ENCODE measurements around the gene GPR180. TPM values are rescaled to one million over a fixed set of nuclear protein-coding genes. Genes with fewer than 3 reads are reported as not detected.
"Not testable (repeated sequence)": the region's sequence is repeated elsewhere in the genome, so short reads cannot be mapped to it uniquely, and the experiment has no call there.

GPR180 gene
- total RNA-seq, 1 donor from 2014 or later = 2.3 TPM

DNA sequence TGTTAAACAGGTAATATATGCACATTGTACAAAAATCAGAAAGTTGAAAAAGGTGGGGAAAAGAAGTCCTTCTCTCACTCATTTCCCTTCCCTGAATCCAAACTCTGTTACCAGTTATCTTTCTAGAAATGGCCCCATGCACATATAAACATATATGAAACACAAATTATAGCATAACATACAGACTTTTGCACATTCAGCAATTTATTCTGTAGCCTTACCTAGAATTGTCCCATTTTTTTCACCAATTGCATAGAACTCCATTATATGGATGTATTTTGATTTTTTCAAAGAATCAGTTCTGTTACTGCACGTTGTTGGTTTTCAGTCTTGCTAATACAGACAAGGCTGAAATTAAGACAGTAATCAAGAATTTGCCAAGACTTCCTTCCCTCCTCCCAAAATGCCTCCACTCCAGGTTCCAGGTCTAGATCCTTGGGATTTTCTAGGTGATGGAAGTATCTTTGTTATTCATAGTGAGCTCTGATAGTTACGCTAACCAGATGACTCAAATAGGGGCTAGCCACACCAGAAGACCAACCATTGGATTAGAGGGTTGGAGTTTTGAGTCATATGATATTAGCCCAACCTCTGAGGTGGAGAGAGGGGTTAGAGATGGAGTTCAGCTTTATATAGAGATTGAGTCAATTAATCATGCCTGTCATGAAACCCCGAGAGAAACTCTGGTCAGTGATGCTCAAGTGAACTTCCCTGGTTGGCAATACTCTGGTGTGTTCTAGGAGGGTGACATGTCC, 30.7 kb downstream of the GPR180 start:
- TF ChIP-seq CTCF (IDR thresholded peaks at IDR 0.05) = no peak
- intact Hi-C loops (cut with DNase I) = no loop called here
- Histone ChIP-seq H3K36me3 (peaks cover 0 to 4% of the 10 kb centered on the region in 2 donors), H3K4me1 (no peaks in the 10 kb centered on the region), H3K4me3 (no peak overlapping the region), H3K27ac (no peak overlapping the region), H3K27me3 (no peaks in the 10 kb centered on the region), H3K9me3 (no peaks in the 10 kb centered on the region)
- no peak for DNase-seq (ENCODE audit: low spot score in 2 of 2)

DNA sequence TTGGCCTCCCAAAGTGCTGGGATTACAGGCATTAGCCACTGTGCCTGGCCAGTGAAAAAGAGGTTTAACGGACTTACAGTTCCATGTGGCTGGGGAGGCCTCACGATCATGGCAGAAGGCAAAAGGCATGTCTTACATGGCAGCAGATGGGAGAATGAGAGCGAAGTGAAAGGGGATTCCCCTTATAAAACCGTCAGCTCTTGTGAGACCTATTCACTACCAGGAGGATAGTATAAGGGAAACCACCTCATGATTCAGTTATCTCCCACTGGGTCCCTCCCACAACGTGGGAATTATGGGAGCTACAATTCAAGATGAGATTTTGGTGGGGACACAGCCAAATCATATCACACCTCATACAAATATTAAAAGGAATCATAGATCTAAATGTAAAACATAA, 34.4 kb downstream of the GPR180 start:
- H3K4me1 ChIP-seq; H3K4me3 ChIP-seq; H3K27me3 ChIP-seq; H3K36me3 ChIP-seq; H3K9me3 ChIP-seq; DNase-seq (ENCODE audit: low spot score in 2 of 2); intact Hi-C loops (cut with DNase I); H3K27ac ChIP-seq: not testable (repeated sequence)

- no peaks in the 10 kb centered on the region for H3K27me3 ChIP-seq
- no peak for TF ChIP-seq CTCF (IDR thresholded peaks at IDR 0.05)
- H3K4me1 ChIP-seq = no peaks in the 10 kb centered on the region
- intact Hi-C loops (cut with DNase I) = no loop called here
- H3K4me3 ChIP-seq = no peak overlapping the region
- H3K9me3 ChIP-seq = no peaks in the 10 kb centered on the region
- DNase-seq (ENCODE audit: low spot score in 2 of 2) = no peak
- H3K36me3 ChIP-seq = no peaks in the 10 kb centered on the region
- H3K27ac ChIP-seq = no peak overlapping the region
Observed at GRCh38 chr13:94636942-94637578, 35.4 kb downstream of the GPR180 start.

GRCh38 chr13:94637677-94638076, 36.0 kb downstream of the GPR180 start:
- H3K27ac ChIP-seq; H3K9me3 ChIP-seq; H3K27me3 ChIP-seq; intact Hi-C loops (cut with DNase I); H3K36me3 ChIP-seq; H3K4me3 ChIP-seq; H3K4me1 ChIP-seq; DNase-seq (ENCODE audit: low spot score in 2 of 2): not testable (repeated sequence)

DNA sequence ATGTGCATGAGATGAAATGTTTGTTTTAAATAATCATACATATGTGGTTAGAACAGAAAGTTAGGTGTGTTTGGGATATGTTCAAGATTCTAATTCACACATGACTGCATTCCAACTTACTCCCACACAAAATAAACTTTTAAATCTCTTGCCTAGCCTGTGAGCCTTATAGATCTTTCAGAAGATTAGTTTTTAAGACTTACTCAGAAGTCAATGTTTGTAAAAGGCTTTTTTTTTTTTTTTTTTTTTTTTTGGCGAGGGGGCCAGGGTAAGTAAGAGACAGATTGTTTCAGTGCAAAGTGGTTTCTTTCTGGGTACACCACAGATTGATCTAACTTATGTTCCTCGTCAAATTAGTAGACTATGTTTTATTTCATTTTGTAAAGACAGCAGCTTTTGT, 39.1 kb downstream of the GPR180 start:
- no peaks in the 10 kb centered on the region for H3K27me3 ChIP-seq
- no peaks in the 10 kb centered on the region for H3K9me3 ChIP-seq
- no peaks in the 10 kb centered on the region for H3K36me3 ChIP-seq
- H3K4me3 ChIP-seq = no peak overlapping the region
- TF ChIP-seq CTCF (IDR thresholded peaks at IDR 0.05) = no peak
- DNase-seq (ENCODE audit: low spot score in 2 of 2) = no peak
- intact Hi-C loops (cut with DNase I) = no loop called here
- H3K4me1 ChIP-seq = no peaks in the 10 kb centered on the region
- no peak overlapping the region for H3K27ac ChIP-seq

- DNase-seq (ENCODE audit: low spot score in 2 of 2) = no peak
- H3K27me3 ChIP-seq = no peaks in the 10 kb centered on the region
- intact Hi-C loops (cut with DNase I) = no loop called here
- no peak for TF ChIP-seq CTCF (IDR thresholded peaks at IDR 0.05)
- H3K4me1 ChIP-seq = no peaks in the 10 kb centered on the region
- H3K36me3 ChIP-seq = no peaks in the 10 kb centered on the region
- no peak overlapping the region for H3K4me3 ChIP-seq
- H3K27ac ChIP-seq = no peak overlapping the region
- no peaks in the 10 kb centered on the region for H3K9me3 ChIP-seq
Observed at GRCh38 chr13:94641409-94641941, 39.8 kb downstream of the GPR180 start.

Measured in ascending aorta (tissue), 2 donors.